Heart left ventricle (tissue), 16 donors: ENCODE data around the gene SLC35E3. TPM values are rescaled to one million over a fixed set of nuclear protein-coding genes. Genes with fewer than 3 reads are reported as not detected.
A peak's percentile ranks its signal among the peaks of the same experiment; 100 is the strongest.
"Not testable (repeated sequence)": the region's sequence is repeated elsewhere in the genome, so short reads cannot be mapped to it uniquely, and the experiment has no call there.

ENCODE experiments used
- ATAC-seq, 4 donors: fragments of 200-7000 bp; cut with Tn5 transposase; one replicate each; pipeline ENCODE4 v1.9.1; 2020 to 2022; ENCODE audit warnings: moderate library complexity in 4 of 4, mild to moderate bottlenecking in 3 of 4, moderate number of reproducible peaks in 1 of 4
- DNase-seq, 5 donors: peaks; one replicate each; pipeline ENCODE4 v3.0.0-alpha.2; 2020
- H3K27ac ChIP-seq, 12 donors: fragments of 200-600 bp; sonication (generic) in 4 of 12; one replicate each; pipeline versions ENCODE4 v1.5.0 to v1.8.0; 2016 to 2022; ENCODE audit warnings: mild to moderate bottlenecking in 2 of 12
- H3K27me3 ChIP-seq, 9 donors: fragments of 200-600 bp; sonication (generic) in 2 of 9; one replicate each; pipeline versions ENCODE4 v1.5.1 to v1.8.0; 2016 to 2022; ENCODE audit warnings: mild to moderate bottlenecking in 3 of 9
- H3K36me3 ChIP-seq, 9 donors: fragments of 200-600 bp; sonication (generic) in 2 of 9; one replicate each; pipeline versions ENCODE4 v1.5.0 to v1.8.0; 2018 to 2022; ENCODE audit warnings: mild to moderate bottlenecking in 2 of 9
- H3K4me1 ChIP-seq, 12 donors: fragments of 200-600 bp; sonication (generic) in 4 of 12; one replicate each; pipeline versions ENCODE4 v1.5.0 to v1.8.0; 2016 to 2022; ENCODE audit warnings: mild to moderate bottlenecking in 3 of 12
- H3K4me3 ChIP-seq, 12 donors: fragments of 200-600 bp; sonication (generic) in 4 of 12; one replicate each; pipeline versions ENCODE4 v1.5.0 to v1.8.0; 2017 to 2022; ENCODE audit warnings: mild to moderate bottlenecking in 9 of 12, moderate library complexity in 4 of 12
- H3K9me3 ChIP-seq, 12 donors: fragments of 200-600 bp; sonication (generic) in 4 of 12; one replicate each; pipeline versions ENCODE4 v1.5.0 to v1.8.0; 2016 to 2022; ENCODE audit warnings: mild to moderate bottlenecking in 1 of 12
- POLR2A ChIP-seq, 2 donors: fragments of 450-650 bp; IDR thresholded peaks; one replicate each; pipeline ENCODE4 v1.6.1; 2017; ENCODE audit warnings: antibody characterized with exemption in 2 of 2, mild to moderate bottlenecking in 2 of 2, moderate library complexity in 2 of 2
- WGBS, 4 donors: extraction: QIAGEN DNeasy Blood & Tissue Kit in 2 of 4; methylation state at CpG; one replicate each; pipeline versions ENCODE4 v1.1.5 to v1.1.7; 2013 to 2018; 5-methylcytosine and 5-hydroxymethylcytosine counted together
- intact Hi-C, 10 donors: fragments of 100-400 bp; cut with DNase I; formaldehyde crosslinking; loops; one replicate each; pipeline versions ENCODE4 v1.11.1 to v1.14.2; 2022
- polyA plus RNA-seq, 2 donors: library from polyadenylated mRNA; stranded (reverse); fragments of 200-250 nt; gene quantifications; one replicate each; pipeline ENCODE4 v1.2.3, GENCODE V29; 2013
- total RNA-seq, 9 donors: library from RNA; depleted of rRNA in 2 of 9; stranded (reverse); fragments of >200 nt in 2 of 9; fragmentation: NEBNext Ultra II Directional in 3 of 9; extraction: Animal tissue kit (Norgen Biotek cat#: 25700) in 3 of 9; gene quantifications; one replicate each; pipeline versions ENCODE4 v1.1.0 to v1.2.4, GENCODE V29; 2016 to 2023
- TF ChIP-seq, protein P1 (sequence below), 12 donors: fragments of 200-600 bp; sonication (generic) in 4 of 12; IDR thresholded peaks; one replicate each; pipeline versions ENCODE4 v1.5.0 to v1.8.0; 2018 to 2022; ENCODE audit warnings: antibody characterized with exemption in 12 of 12, mild to moderate bottlenecking in 5 of 12
- donor health status: ischemic (EF 13 %, LVEDD 7.1; RV severe dilation, severe dysfunction).
- donor health status: healthy with polysubstance abuse.
- donor health status: DM: no; HTN: yes; CAD: no.
- donor health status: DM: no; HTN: no; CAD: no.
- donor health status: ischemic (EF 25% LVEDD 6.9; RV normal size, moderate dysfunction).
- donor health status: ischemic (EF 25% LVEDD 5.7; RV mildly dilated, moderate dysfunction).
- donor health status: healthy.
- donor health status: DM: yes; HTN: yes; CAD: no.
- donor health status: ischemic (EF 35%, LVEDD 5.7; RV mildly dilated, moderate dysfunction).
- donor health status: nonischemic (EF 11% LVEDD 7.7; RV severe dilation, severe dysfunction).
- donor health status: DM: yes; HTN: yes; CAD: no.
- donor health status: PGD.
- donor health status: ischemic (EF 29% LVEDD 5.4; RV normal size, mild dysfunction).
- donor health status: nonischemic (EF 23%, LVEDD 6.1; RV moderate dilation, normal function).

Gene SLC35E3
- total and polyA plus RNA-seq, 11 donors: 2.6 to 8.6 (median 5.4) TPM

- DNase-seq: no peak
- TF ChIP-seq POLR2A (IDR thresholded peaks at IDR 0.05): no peak
- TF ChIP-seq, protein P1, sequence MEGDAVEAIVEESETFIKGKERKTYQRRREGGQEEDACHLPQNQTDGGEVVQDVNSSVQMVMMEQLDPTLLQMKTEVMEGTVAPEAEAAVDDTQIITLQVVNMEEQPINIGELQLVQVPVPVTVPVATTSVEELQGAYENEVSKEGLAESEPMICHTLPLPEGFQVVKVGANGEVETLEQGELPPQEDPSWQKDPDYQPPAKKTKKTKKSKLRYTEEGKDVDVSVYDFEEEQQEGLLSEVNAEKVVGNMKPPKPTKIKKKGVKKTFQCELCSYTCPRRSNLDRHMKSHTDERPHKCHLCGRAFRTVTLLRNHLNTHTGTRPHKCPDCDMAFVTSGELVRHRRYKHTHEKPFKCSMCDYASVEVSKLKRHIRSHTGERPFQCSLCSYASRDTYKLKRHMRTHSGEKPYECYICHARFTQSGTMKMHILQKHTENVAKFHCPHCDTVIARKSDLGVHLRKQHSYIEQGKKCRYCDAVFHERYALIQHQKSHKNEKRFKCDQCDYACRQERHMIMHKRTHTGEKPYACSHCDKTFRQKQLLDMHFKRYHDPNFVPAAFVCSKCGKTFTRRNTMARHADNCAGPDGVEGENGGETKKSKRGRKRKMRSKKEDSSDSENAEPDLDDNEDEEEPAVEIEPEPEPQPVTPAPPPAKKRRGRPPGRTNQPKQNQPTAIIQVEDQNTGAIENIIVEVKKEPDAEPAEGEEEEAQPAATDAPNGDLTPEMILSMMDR (IDR thresholded peaks at IDR 0.05): no peak
- no peaks in the 10 kb centered on the region for H3K27me3 ChIP-seq
- WGBS, 4 donors: 79 to 84% (median 81%) methylated on average over 12 of the region's 12 CpGs
- intact Hi-C loops: loop anchor here in 9 of 10 donors (2.0 to 10.0 kb wide), 6 partner anchors 62 to 485 kb away; partner anchors contain the start of genes SLC35E3 (in 7 of the 9) and MDM1 (in 1 of the 9)
- peaks cover 0 to 5% (median 0%) of the 10 kb centered on the region in 12 donors for H3K9me3 ChIP-seq
- peaks cover 0 to 60% (median 15%) of the 10 kb centered on the region in 12 donors for H3K4me1 ChIP-seq
- ATAC-seq: no peak
- H3K27ac ChIP-seq: peak overlapping the region in 11 of 12 donors; percentile 92 to 100 (median 97)
- H3K4me3 ChIP-seq: peak overlapping the region; percentile 71 to 98 (median 87)
- peaks cover 0 to 57% (median 46%) of the 10 kb centered on the region in 9 donors for H3K36me3 ChIP-seq
Measured at GRCh38 chr12:68809190-68810026, 63.4 kb downstream of the SLC35E3 start.

DNA sequence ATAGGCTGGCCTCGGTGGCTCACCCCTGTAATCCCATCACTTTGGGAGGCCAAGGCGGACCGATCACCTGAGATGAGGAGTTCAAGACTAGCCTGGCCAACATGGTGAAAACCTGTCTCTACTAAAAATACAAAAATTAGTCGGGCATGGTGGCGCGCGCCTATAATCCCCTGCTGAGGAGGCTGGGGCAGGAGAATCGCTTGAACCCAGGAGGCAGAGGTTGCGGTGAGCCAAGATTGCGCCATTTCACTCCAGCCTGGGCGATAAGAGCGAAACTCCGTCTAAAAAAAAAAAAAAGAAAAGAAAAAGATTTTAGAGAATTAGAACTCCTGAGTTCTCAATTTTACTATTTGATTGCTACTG, 64.0 kb downstream of the SLC35E3 start:
- intact Hi-C loops: loop anchor here in 1 of 10 donors (10.0 kb wide), 1 partner anchor 485 kb away; no protein-coding TSS in a partner anchor
- Histone ChIP-seq H3K4me3 (peak overlapping the region in 4 of 12 donors; percentile 71 to 98 (median 96)), H3K36me3 (peaks cover 0 to 63% (median 52%) of the 10 kb centered on the region in 9 donors), H3K4me1 (peaks cover 0 to 66% (median 18%) of the 10 kb centered on the region in 12 donors)
- not testable (repeated sequence) for H3K27ac ChIP-seq, H3K27me3 ChIP-seq, ATAC-seq, H3K9me3 ChIP-seq, DNase-seq
- WGBS, 4 donors: 95 to 97% (median 96%) methylated on average over 13 of the region's 13 CpGs

- not testable (repeated sequence) for H3K27ac ChIP-seq, H3K9me3 ChIP-seq, DNase-seq, H3K27me3 ChIP-seq, ATAC-seq
- peaks cover 0 to 79% (median 21%) of the 10 kb centered on the region in 12 donors for H3K4me1 ChIP-seq
- WGBS, 4 donors: 76 to 82% (median 79%) methylated on average over 6 of the region's 6 CpGs
- intact Hi-C loops: loop anchor here in 1 of 10 donors (10.0 kb wide), 1 partner anchor 487 kb away; no protein-coding TSS in a partner anchor
- H3K4me3 ChIP-seq: peak overlapping the region in 2 of 12 donors; percentile 2 to 98
- peaks cover 0 to 78% (median 68%) of the 10 kb centered on the region in 9 donors for H3K36me3 ChIP-seq
Measured at GRCh38 chr12:68811573-68811972, 65.6 kb downstream of the SLC35E3 start.

- ATAC-seq (no peak), DNase-seq (no peak)
- intact Hi-C loops: loop anchor here in 1 of 10 donors (10.0 kb wide), 1 partner anchor 488 kb away; no protein-coding TSS in a partner anchor
- no peak for TF ChIP-seq POLR2A (IDR thresholded peaks at IDR 0.05)
- Histone ChIP-seq H3K9me3 (peaks cover 0 to 5% (median 0%) of the 10 kb centered on the region in 12 donors), H3K27me3 (no peaks in the 10 kb centered on the region), H3K36me3 (peaks cover 0 to 89% (median 79%) of the 10 kb centered on the region in 9 donors), H3K4me3 (no peak overlapping the region), H3K27ac (no peak overlapping the region), H3K4me1 (peaks cover 0 to 71% (median 19%) of the 10 kb centered on the region in 12 donors)
- WGBS, 4 donors: 82 to 90% (median 87%) methylated on average over 1 of the region's 1 CpG
Measured at GRCh38 chr12:68812553-68813241, 66.7 kb downstream of the SLC35E3 start.

DNA sequence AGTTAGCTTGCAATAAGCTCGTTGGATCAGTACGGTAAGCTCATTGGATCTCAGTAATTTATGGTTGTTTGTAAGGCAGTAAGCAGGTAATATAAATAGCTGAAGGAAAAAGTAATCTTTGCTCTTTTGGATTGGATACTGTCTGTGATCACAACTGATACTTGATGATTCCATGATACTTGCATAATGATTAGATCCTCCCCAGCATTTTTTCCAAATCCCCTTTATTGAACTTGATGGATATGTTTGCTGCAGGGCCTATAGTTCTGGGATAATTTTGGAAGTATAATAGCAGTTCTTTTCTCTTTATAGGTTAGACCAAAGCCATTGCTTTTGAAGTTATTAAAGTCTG, 67.2 kb downstream of the SLC35E3 start:
- DNase-seq: no peak
- peaks cover 0 to 71% (median 19%) of the 10 kb centered on the region in 12 donors for H3K4me1 ChIP-seq
- intact Hi-C loops: loop anchor here in 1 of 10 donors (10.0 kb wide), 1 partner anchor 488 kb away; no protein-coding TSS in a partner anchor

More for the DNA sequence above, 67.2 kb downstream of the SLC35E3 start:
- Histone ChIP-seq H3K9me3 (peaks cover 0 to 5% (median 0%) of the 10 kb centered on the region in 12 donors), H3K27me3 (no peaks in the 10 kb centered on the region), H3K36me3 (peaks cover 0 to 95% (median 84%) of the 10 kb centered on the region in 9 donors), H3K4me3 (no peak overlapping the region), H3K27ac (no peak overlapping the region)
- no peak for TF ChIP-seq POLR2A (IDR thresholded peaks at IDR 0.05)
- TF ChIP-seq, protein P1 (IDR thresholded peaks at IDR 0.05): no peak
- ATAC-seq: no peak
- WGBS, 4 donors: 82 to 89% (median 88%) methylated on average over 2 of the region's 2 CpGs
